BE2C (cell line): ENCODE measurements around the gene ADISSP.
"Not testable (repeated sequence)": the region's sequence is repeated elsewhere in the genome, so short reads cannot be mapped to it uniquely, and the experiment has no call there.

ENCODE experiments used
- DNase-seq: peaks from one replicate; pipeline ENCODE4 v3.0.0-alpha.2; 2020
- H3K27me3 ChIP-seq: fragments of 250-450 bp; sonication (Bioruptor Pico); 2 replicates; pipeline ENCODE4 v1.5.1; 2020; ENCODE audit warnings: mild to moderate bottlenecking
- H3K36me3 ChIP-seq: fragments of 250-450 bp; sonication (Bioruptor Pico); 2 replicates; pipeline ENCODE4 v1.5.1; 2020; ENCODE audit warnings: mild to moderate bottlenecking
- H3K4me1 ChIP-seq: fragments of 250-450 bp; sonication (Bioruptor Pico); 2 replicates; pipeline ENCODE4 v1.5.1; 2020
- H3K4me3 ChIP-seq: 2 replicates; pipeline ENCODE4 v1.5.1; 2011; ENCODE audit warnings: low read depth, low read length
- H3K9me3 ChIP-seq: fragments of 250-450 bp; sonication (Bioruptor Pico); 2 replicates; pipeline ENCODE4 v1.5.1; 2020
- TF ChIP-seq, protein P1 (sequence below): IDR thresholded peaks from 2 replicates; pipeline ENCODE4 v1.5.1; 2012; ENCODE audit warnings: mild to moderate bottlenecking, low read depth, low read length

The ADISSP gene

DNA sequence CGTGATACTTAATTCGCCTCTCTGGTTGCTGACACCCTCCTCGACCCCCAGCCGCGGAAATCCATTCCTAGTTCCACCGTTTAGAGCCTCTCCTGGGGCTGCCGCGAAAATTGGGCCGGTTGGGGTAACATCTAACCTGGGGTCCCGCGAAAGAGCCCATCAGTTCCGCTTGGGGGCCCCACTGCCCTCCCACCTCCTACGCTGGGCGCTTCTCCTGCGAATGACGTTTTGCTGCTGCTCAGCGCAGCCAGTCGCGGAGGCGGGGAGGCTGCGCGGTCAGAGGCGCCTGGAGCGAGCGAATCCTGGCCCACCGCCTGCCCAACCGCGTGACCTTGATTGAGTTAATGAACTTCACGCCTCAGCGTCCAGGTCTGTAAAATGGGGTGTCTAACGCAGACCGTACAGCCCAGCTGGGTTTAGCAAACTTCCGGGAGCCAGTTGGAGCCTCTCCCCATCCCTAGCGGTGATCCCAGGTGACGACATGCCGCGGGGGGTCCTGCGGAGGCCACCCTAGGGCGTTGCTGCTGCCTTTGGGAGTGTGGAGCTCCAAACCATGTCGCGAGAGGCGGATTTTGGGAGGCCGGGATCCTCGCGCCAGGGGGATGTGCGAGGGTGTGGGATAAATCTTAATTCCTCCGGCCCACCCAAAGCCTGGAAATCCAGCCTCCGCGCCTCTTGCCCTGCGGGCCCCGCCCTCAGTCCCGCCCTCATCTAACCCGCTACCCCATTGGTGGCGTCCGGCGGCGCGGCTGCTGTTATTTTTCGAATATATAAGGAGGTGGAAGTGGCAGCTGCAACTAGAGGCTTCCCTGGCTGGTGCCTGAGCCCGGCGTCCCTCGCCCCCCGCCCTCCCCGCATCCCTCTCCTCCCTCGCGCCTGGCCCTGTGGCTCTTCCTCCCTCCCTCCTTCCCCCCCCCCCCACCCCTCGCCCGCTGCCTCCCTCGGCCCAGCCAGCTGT lies 28.2 kb upstream of the ADISSP start, which contains the start of gene CDC25B:
TSS of gene CDC25B (plus strand) at position 800 of the 958 bp plus-strand sequence. CDS start 222 bp downstream, outside the sequence.
- peaks cover 30% of the 10 kb centered on the region for H3K4me1 ChIP-seq
- TF ChIP-seq, protein P1, sequence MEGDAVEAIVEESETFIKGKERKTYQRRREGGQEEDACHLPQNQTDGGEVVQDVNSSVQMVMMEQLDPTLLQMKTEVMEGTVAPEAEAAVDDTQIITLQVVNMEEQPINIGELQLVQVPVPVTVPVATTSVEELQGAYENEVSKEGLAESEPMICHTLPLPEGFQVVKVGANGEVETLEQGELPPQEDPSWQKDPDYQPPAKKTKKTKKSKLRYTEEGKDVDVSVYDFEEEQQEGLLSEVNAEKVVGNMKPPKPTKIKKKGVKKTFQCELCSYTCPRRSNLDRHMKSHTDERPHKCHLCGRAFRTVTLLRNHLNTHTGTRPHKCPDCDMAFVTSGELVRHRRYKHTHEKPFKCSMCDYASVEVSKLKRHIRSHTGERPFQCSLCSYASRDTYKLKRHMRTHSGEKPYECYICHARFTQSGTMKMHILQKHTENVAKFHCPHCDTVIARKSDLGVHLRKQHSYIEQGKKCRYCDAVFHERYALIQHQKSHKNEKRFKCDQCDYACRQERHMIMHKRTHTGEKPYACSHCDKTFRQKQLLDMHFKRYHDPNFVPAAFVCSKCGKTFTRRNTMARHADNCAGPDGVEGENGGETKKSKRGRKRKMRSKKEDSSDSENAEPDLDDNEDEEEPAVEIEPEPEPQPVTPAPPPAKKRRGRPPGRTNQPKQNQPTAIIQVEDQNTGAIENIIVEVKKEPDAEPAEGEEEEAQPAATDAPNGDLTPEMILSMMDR = peak; percentile 49

DNA sequence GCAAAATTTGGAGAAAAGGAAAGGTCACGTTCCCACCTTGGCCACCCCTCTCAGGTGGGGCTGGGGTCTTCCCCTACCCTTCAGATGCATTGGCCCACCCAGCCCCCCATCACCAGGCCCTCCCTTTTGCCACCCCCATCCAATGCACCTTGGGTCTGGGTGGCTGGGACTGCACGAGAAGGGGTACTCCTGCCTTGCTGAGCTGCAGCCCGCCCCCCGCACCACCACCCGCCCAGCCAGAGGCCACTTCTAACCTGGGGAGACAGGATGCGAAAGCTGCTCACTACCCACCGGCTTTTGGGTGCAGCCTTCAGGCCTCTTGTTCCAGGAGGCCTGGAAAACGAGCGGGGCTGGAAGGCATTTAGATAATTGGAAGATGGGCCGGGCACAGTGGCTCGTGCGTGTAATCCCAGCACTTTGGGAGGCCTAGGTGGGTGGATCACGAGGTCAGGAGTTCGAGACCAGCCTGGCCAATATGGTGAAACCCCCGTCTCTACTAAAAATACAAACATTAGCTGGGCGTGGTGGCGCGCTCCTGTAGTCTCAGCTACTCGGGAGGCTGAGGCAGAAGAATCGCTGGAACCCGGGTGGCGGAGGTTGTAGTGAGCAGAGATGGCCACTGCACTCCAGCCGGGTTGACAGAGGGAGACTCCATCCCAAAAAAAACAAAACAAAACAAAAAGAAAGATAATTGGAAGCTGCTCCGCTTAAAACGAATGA lies 27.3 kb upstream of the ADISSP start:
- TF ChIP-seq, protein P1 = no peak
- Histone ChIP-seq H3K4me1 (peaks cover 21% of the 10 kb centered on the region), H3K27me3 (no peaks in the 10 kb centered on the region), H3K4me3 (peak overlapping the region; percentile 80; the same call in 1 of the 2 replicates), H3K36me3 (peaks cover 16% of the 10 kb centered on the region), H3K9me3 (no peaks in the 10 kb centered on the region)
- no peak for DNase-seq

More for the DNA sequence above, 28.2 kb upstream of the ADISSP start, which contains the start of gene CDC25B:
- peaks cover 22% of the 10 kb centered on the region for H3K36me3 ChIP-seq
- no peaks in the 10 kb centered on the region for H3K27me3 ChIP-seq
- H3K9me3 ChIP-seq = no peaks in the 10 kb centered on the region
- DNase-seq = peak; percentile 98
- H3K4me3 ChIP-seq = peak within 1 kb of the TSS; percentile 95

DNA sequence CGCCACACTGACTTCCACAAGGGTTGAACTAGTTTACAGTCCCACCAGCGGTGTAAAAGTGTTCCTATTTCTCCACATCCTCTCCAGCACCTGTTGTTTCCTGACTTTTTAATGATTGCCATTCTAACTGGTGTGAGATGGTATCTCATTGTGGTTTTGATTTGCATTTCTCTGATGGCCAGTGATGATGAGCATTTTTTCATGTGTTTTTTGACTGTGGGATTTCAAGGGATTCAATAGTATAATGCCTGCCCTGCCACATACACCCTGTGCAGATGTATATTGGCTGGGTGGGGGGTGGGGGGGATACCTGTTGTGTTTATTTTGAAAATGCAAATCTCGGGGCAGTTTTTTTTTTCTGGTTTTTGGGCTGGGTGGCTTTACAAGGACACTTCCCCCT lies 26.6 kb upstream of the ADISSP start:
- not testable (repeated sequence) for H3K27me3 ChIP-seq, DNase-seq, H3K4me3 ChIP-seq, H3K9me3 ChIP-seq
- Histone ChIP-seq H3K36me3 (peaks cover 16% of the 10 kb centered on the region), H3K4me1 (peaks cover 16% of the 10 kb centered on the region)

DNA sequence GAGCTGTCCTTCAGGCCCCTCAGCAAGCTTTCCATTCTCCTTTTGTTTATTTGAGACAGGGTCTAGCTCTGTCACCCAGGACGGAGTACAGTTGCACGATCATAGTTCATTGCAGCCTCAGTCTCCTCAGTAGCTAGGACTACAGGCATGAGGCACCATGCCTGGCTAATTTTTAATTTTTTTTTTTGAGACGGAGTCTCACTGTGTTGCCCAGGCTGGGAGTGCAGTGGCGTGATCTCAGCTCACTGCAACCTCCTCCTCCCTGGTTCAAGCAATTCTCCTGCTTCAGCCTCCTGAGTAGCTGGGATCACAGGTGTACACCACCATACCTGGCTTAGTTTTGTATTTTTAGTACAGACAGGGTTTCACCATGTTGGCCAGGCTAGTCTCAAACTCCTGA lies 21.6 kb upstream of the ADISSP start:
- H3K27me3 ChIP-seq, H3K4me1 ChIP-seq, H3K9me3 ChIP-seq, H3K4me3 ChIP-seq, DNase-seq, H3K36me3 ChIP-seq: not testable (repeated sequence)

DNA sequence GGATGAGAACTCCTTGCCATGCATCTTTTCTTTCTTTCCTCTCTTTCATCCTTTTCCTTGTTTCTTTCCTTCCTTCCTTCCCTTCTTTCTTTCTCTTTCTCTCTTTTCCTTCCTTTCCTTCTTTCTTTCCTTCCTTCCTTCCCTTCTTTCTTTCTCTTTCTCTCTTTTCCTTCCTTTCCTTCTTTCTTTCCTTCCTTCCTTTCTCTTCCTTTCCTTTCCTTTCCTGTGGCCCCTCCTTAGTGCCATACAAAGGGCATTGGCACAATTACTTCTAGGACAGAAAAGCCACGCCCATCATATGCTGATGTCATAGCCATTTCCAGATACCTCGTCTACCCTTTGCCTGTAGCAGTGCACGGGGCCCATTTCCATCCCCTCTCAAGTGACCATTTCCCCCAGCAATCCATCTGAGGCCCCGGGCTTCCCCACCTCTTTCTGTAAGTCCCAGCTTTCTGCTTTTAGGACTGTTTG lies 21.2 kb upstream of the ADISSP start:
- TF ChIP-seq, protein P1 = no peak
- H3K4me1 ChIP-seq = peaks cover 8% of the 10 kb centered on the region
- H3K27me3 ChIP-seq = no peaks in the 10 kb centered on the region
- no peak overlapping the region for H3K4me3 ChIP-seq
- DNase-seq = peak; percentile 62
- H3K9me3 ChIP-seq = no peaks in the 10 kb centered on the region
- peaks cover 9% of the 10 kb centered on the region for H3K36me3 ChIP-seq

DNA sequence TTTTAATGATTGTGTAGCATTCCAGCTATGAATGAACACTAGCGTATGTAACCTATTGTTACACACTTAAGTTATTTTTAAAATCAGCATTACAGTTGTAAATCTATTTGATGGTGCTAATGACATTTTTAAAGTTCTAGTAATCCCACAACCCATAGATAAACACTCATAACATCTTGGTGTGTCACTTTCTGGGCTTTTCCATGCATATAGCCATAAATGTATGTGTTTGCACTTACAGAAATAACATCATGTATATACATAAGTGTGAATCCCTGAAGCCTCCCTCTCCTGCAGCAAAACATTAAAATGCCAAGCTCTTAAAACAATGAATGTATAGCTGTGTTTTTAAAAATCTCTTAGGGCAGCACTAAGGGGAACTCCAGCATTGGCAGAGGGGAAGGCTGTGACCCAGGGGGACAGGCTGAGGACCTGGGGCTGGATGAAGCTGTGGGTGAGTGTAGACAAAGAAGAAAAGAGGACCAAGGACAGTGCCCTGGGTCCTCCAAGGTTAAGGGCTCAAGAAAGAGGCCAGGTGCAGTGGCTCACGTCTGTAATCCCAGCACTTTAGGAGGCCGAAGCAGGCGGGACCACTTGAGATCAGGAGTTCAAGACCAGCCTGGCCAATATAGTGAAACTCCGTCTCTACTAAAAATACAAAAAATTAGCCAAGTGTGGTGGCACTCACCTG lies 19.9 kb upstream of the ADISSP start:
- Histone ChIP-seq H3K4me1 (peaks cover 8% of the 10 kb centered on the region), H3K4me3 (peak overlapping the region; percentile 61), H3K9me3 (no peaks in the 10 kb centered on the region), H3K27me3 (no peaks in the 10 kb centered on the region), H3K36me3 (peaks cover 9% of the 10 kb centered on the region)
- no peak for DNase-seq
- TF ChIP-seq, protein P1 = no peak
